HFFc6 (cell line): ENCODE data around the gene HOXB4. TPM values are rescaled to one million over a fixed set of nuclear protein-coding genes. Genes with fewer than 3 reads are reported as not detected.

Experiments used
- DNase-seq: peaks from one replicate; pipeline ENCODE4 v3.0.0-alpha.2; 2018
- H3K27ac Mint-ChIP-seq: 2 replicates; pipeline ENCODE4 v1.8.0; 2020; ENCODE audit warnings: mild to moderate bottlenecking, mixed read lengths
- H3K27me3 Mint-ChIP-seq: 2 replicates; pipeline ENCODE4 v1.8.0; 2021; ENCODE audit warnings: mild to moderate bottlenecking, moderate library complexity, mixed read lengths; ENCODE audit not compliant: insufficient read depth
- H3K36me3 Mint-ChIP-seq: 2 replicates; pipeline ENCODE4 v1.8.0; 2021; ENCODE audit warnings: low read depth, mixed read lengths
- H3K4me1 Mint-ChIP-seq: 2 replicates; pipeline ENCODE4 v1.8.0; 2020; ENCODE audit warnings: low read depth, mixed read lengths
- H3K4me3 Mint-ChIP-seq: 2 replicates; pipeline ENCODE4 v1.8.0; 2020; ENCODE audit warnings: mild to moderate bottlenecking, moderate library complexity, mixed read lengths
- H3K9me3 Mint-ChIP-seq: 2 replicates; pipeline ENCODE4 v1.8.0; 2020; ENCODE audit warnings: mild to moderate bottlenecking, mixed read lengths
- total RNA-seq, 6 experiments: library from RNA; stranded (reverse); fragmentation: NEBNext Ultra II Directional; extraction: Animal tissue kit (Norgen Biotek cat#: 25700); gene quantifications; 2 replicates in 1 of 6; 3 replicates in 5 of 6; pipeline ENCODE4 v1.2.3, GENCODE V29; 2021
- TF ChIP-seq, protein P1 (sequence below): fragments of 200-600 bp; sonication (generic); IDR thresholded peaks from 2 replicates; pipeline ENCODE4 v1.5.0; 2021; ENCODE audit warnings: antibody characterized with exemption, mild to moderate bottlenecking

HOXB4 gene
- total RNA-seq, 6 experiments from 2014 or later, result not detected

DNA sequence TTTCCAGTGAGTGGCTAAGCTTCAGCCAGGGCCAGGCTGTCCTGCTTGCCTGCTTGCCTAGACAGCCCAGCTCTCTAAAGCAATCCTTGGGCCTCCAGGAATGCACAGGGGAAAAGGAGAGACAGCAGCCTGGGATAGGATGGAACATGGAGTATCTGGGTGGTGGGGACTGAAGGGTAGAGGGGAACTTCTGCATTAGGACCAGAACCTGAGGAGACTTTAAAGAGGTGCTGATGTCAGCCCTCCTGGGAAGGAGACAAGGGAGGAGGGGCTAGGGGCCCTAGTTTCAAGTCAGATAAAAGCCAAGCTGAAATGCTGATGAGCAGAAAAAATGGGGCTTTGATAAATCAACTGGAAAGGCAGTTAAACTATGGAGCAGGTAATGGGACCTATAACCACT lies 30.9 kb upstream of the HOXB4 start:
- Mint-ChIP-seq H3K9me3 (no peaks in the 10 kb centered on the region), H3K27me3 (peaks cover 83% of the 10 kb centered on the region), H3K27ac (no peak overlapping the region), H3K36me3 (no peaks in the 10 kb centered on the region), H3K4me1 (peaks cover 21% of the 10 kb centered on the region), H3K4me3 (no peak overlapping the region)
- TF ChIP-seq, protein P1, sequence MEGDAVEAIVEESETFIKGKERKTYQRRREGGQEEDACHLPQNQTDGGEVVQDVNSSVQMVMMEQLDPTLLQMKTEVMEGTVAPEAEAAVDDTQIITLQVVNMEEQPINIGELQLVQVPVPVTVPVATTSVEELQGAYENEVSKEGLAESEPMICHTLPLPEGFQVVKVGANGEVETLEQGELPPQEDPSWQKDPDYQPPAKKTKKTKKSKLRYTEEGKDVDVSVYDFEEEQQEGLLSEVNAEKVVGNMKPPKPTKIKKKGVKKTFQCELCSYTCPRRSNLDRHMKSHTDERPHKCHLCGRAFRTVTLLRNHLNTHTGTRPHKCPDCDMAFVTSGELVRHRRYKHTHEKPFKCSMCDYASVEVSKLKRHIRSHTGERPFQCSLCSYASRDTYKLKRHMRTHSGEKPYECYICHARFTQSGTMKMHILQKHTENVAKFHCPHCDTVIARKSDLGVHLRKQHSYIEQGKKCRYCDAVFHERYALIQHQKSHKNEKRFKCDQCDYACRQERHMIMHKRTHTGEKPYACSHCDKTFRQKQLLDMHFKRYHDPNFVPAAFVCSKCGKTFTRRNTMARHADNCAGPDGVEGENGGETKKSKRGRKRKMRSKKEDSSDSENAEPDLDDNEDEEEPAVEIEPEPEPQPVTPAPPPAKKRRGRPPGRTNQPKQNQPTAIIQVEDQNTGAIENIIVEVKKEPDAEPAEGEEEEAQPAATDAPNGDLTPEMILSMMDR, result no peak
- no peak for DNase-seq

DNA sequence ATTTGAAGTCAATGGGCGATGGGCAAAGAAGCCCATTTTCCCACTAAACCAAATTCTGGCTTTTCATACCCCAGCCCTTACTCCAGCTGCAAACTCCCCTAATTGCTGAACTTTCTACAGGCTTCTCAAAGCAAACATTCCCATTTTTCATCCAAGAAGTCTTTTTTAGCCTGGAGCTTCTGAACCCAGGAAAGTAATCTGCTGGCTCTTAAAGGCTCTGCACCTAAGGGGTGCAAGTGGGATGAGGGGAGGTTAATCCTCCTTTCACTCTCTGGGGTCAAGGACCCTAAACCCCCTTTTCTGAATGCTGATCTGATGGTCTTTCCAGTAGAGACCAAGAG lies 30.3 kb upstream of the HOXB4 start:
- H3K27me3 Mint-ChIP-seq, result peaks cover 82% of the 10 kb centered on the region
- no peak for DNase-seq
- H3K4me1 Mint-ChIP-seq, result peaks cover 21% of the 10 kb centered on the region
- TF ChIP-seq, protein P1, result no peak
- no peaks in the 10 kb centered on the region for H3K9me3 Mint-ChIP-seq
- H3K4me3 Mint-ChIP-seq, result no peak overlapping the region
- H3K27ac Mint-ChIP-seq, result no peak overlapping the region
- H3K36me3 Mint-ChIP-seq, result no peaks in the 10 kb centered on the region

DNA sequence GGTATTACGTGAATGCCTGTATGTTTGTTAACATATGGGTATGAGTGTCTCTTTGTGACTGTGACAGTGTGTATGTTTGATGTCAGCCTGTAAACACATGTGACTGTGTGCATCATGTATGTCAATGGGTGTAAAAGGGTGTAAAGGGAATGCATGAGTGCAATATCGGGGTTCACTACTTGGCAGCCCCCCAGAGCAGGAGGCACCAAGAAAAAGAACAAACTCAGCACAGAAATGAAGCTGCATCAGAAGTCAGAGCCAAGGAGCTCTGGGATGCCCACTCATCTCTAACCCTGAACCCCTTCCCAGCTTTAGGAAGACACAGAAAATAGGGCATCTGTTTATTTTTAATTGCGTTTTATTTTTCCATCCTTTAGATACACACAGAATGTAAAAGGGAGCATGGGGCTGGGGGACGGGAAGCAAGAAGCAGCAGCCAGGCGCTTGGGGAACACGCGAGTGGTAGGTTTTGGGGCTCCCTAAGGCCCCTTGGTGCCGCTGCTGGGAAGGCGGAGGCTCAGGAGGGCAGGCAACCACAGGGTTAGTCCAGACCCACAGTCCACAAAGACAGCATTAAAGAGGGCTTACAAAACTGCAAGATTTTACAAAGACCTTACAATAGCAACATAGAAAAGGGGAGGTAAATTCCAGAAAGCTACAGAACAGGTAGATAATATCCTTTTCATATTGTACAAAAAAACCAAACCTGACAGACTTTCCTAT lies 28.9 kb upstream of the HOXB4 start:
- Mint-ChIP-seq H3K9me3 (no peaks in the 10 kb centered on the region), H3K4me1 (peaks cover 15% of the 10 kb centered on the region; the same call in 1 of the 2 replicates), H3K4me3 (no peak overlapping the region), H3K27me3 (peaks cover 87% of the 10 kb centered on the region), H3K27ac (no peak overlapping the region), H3K36me3 (no peaks in the 10 kb centered on the region)
- DNase-seq, result no peak
- TF ChIP-seq, protein P1, result no peak

DNA sequence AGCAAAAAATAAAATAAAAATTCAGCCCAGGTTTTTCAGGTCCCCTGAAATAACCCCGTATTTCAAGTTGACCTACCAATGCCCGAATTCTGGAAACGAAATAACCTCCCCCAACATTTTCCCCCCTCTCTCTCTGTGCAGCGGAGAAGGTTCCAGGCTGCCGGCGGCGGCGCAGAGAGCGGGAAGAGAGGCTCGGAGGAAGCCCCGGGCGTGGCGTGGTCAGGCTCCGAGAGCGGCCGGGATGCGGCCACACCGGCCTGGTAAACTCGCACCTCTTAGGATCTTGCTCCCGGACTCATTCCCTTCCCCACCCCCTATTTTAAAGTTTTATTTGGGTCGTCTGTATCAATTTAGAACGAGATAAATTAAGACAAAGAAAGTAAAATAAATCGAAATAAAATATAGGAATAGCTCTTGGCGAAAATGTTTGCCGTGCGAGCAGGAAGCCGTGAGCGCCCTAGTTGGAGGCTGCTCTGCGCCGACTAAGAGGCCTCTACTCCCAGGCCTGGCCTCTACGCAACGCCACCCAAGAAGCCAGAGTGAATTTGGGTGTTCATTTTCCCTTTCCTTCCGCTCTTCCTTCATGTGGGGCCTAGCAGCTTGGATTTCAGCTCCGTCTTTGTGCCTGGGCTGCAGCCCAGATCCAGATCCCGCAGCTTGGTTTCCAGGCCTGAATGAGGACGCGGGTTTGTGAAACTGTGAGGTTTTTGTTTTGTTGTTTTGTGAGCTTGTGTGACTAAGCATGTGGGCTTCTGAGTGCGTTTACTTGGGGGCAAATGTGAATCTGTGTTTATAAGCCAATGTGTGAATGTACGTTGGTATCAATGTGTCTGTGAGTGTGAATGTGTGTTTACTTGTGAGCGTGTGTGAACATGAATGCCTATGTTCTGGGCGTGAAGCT lies 28.1 kb upstream of the HOXB4 start:
- no peak for DNase-seq
- Mint-ChIP-seq H3K9me3 (no peaks in the 10 kb centered on the region), H3K4me1 (peaks cover 15% of the 10 kb centered on the region; the same call in 1 of the 2 replicates), H3K4me3 (no peak overlapping the region), H3K27me3 (peaks cover 90% of the 10 kb centered on the region), H3K27ac (no peak overlapping the region), H3K36me3 (no peaks in the 10 kb centered on the region)
- TF ChIP-seq, protein P1, result no peak

DNA sequence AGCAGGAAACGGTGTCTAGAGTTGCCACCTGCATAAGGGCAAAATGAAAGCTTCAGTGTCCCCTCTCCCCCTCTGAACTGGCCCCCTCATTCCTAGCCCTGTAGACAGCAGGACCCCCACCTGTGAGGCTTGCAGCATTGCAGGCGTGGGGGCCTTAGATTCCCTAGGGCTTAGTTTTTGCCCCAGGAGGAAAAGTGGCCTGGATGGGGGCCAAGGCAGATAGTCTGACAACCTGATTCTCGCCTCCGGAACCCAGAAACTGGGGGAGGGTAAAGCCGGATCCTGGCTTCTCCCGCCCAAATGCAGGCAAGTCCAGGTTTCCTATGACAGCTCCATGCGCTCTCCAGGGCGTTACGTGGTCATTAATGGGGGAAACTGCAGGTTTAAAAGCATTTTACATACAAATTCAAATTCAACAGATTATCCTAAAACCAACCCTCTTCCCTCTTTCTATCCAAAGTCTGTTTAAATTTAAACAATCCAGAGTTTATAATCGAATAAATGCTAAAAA lies 27.3 kb upstream of the HOXB4 start:
- H3K27me3 Mint-ChIP-seq, result peaks cover 90% of the 10 kb centered on the region
- no peak overlapping the region for H3K4me3 Mint-ChIP-seq
- H3K36me3 Mint-ChIP-seq, result no peaks in the 10 kb centered on the region
- H3K9me3 Mint-ChIP-seq, result no peaks in the 10 kb centered on the region
- H3K4me1 Mint-ChIP-seq, result peaks cover 10% of the 10 kb centered on the region; the same call in 1 of the 2 replicates
- TF ChIP-seq, protein P1, result no peak
- no peak overlapping the region for H3K27ac Mint-ChIP-seq
- DNase-seq, result no peak
